HepG2 (cell line): ENCODE results near the gene ACSS1. TPM values are rescaled to one million over a fixed set of nuclear protein-coding genes. Genes with fewer than 3 reads are reported as not detected.

ENCODE experiments used
- AKNA ChIP-seq: sonication (generic); formaldehyde crosslinking; IDR thresholded peaks from 2 replicates; pipeline ENCODE4 v1.4.0; 2020; ENCODE audit warnings: missing genetic modification reagents, borderline replicate concordance
- KMT2A ChIP-seq: sonication (generic); formaldehyde crosslinking; IDR thresholded peaks from 2 replicates; pipeline ENCODE4 v1.4.0; 2020; ENCODE audit warnings: missing genetic modification reagents
- NFKB2 ChIP-seq: sonication (generic); formaldehyde crosslinking; IDR thresholded peaks from 2 replicates; pipeline ENCODE4 v1.4.0; 2020; ENCODE audit warnings: missing genetic modification reagents, borderline replicate concordance
- TMF1 ChIP-seq: sonication (generic); formaldehyde crosslinking; IDR thresholded peaks from 2 replicates; pipeline ENCODE4 v1.8.1; 2022; ENCODE audit warnings: low read depth, missing genetic modification reagents
- XRCC5 ChIP-seq: fragments of 200-400 bp; formaldehyde crosslinking; optimal IDR thresholded peaks from 2 replicates; pipeline ENCODE3; 2017; ENCODE audit warnings: mild to moderate bottlenecking, low read length
- ZFP1 ChIP-seq: IDR thresholded peaks from 2 replicates; pipeline ENCODE4 v1.6.1; 2016
- ZNF318 ChIP-seq: sonication (generic); formaldehyde crosslinking; IDR thresholded peaks from 2 replicates; pipeline ENCODE4 v1.4.0; 2020; ENCODE audit warnings: mild to moderate bottlenecking, missing genetic modification reagents
- ZNF350 ChIP-seq: sonication (generic); formaldehyde crosslinking; IDR thresholded peaks from 2 replicates; pipeline ENCODE4 v1.4.0; 2020; ENCODE audit warnings: mild to moderate bottlenecking, low read depth, missing genetic modification reagents, borderline replicate concordance
- ZNF513 ChIP-seq: sonication (generic); formaldehyde crosslinking; conservative IDR thresholded peaks from 2 replicates; pipeline ENCODE4 v1.5.0; 2020; ENCODE audit warnings: missing genetic modification reagents
- polyA plus RNA-seq, 8 experiments: library from polyadenylated mRNA; depleted of rRNA in 3 of 8; stranded (reverse) in 7 of 8; unstranded in 1 of 8; fragments of >200 nt; fragmentation: Illumina TruSeq in 4 of 8; extraction: Trizol in 4 of 8; gene quantifications; 2 replicates each; pipeline versions ENCODE4 v1.2.1 to v1.2.3, GENCODE V29; 2011 to 2016; ENCODE audit warnings: low read depth in 4 of 8, missing spikeins in 1 of 8, mixed read lengths in 1 of 8; ENCODE audit not compliant: insufficient read depth in 1 of 8
- total RNA-seq, 5 experiments: library from RNA; depleted of rRNA; stranded (reverse); fragments of >200 nt; fragmentation: Illumina TruSeq; extraction: Trizol; gene quantifications; 2 replicates each; pipeline ENCODE4 v1.2.3, GENCODE V29; 2016; ENCODE audit warnings: low read depth in 1 of 5

The ACSS1 gene
- total and polyA plus RNA-seq, 2 of the 13 experiments (the other 11 are each of a cell fraction or from before 2014, with no cell fraction given) = 15.2 to 41.6 TPM

- TF ChIP-seq ZNF318 (no peak), XRCC5 (peak; percentile 96), ZNF513 (CRISPR knock-in tag) (no peak), KMT2A (CRISPR knock-in tag) (peak; percentile 99; the same call in 1 of the 2 replicates), ZFP1 (CRISPR knock-in tag) (peak; percentile 72; the same call in 1 of the 2 replicates), ZNF350 (CRISPR knock-in tag) (peak; percentile 97; the same call in 1 of the 2 replicates), NFKB2 (peak; percentile 99), TMF1 (CRISPR knock-in tag) (peak; percentile 98; the same call in 1 of the 2 replicates), AKNA (CRISPR knock-in tag) (peak; percentile 82; the same call in 1 of the 2 replicates)
These were observed 65.3 kb downstream of the ACSS1 start, which contains the start of gene APMAP (continued) for GRCh38 chr20:24992487-24993205.
